ENCODE results near the gene IL11. TPM values are rescaled to one million over a fixed set of nuclear protein-coding genes. Genes with fewer than 3 reads are reported as not detected.

IL11 gene
- total and polyA plus RNA-seq, 7 donors: 0.06 TPM; not detected in 6

- peaks cover 22% of the 10 kb centered on the region for H3K4me1 ChIP-seq
- TF ChIP-seq CTCF (IDR thresholded peaks at IDR 0.05): no peak
- no peak overlapping the region for H3K27ac ChIP-seq
- H3K27me3 ChIP-seq (ENCODE audit: insufficient read depth in 3 of 3, low read length in 2 of 3): no peaks in the 10 kb centered on the region
- no peaks in the 10 kb centered on the region for H3K9me3 ChIP-seq
- no peak overlapping the region for H3K4me3 ChIP-seq
- peaks cover 8 to 59% of the 10 kb centered on the region in 2 donors for H3K36me3 ChIP-seq (ENCODE audit: insufficient read depth in 1 of 2, low read depth in 1 of 2)
- peak in 1 of 4 donors; percentile 9 for ATAC-seq
- DNase-seq: no peak
- WGBS, 3 donors: 77 to 81% (median 78%) methylated on average over 12 of the region's 12 CpGs
- intact Hi-C loops (cut with DNase I): no loop called here
These were observed 21.0 kb upstream of the IL11 start for GRCh38 chr19:55391191-55391670.

- peaks cover 22% of the 10 kb centered on the region for H3K4me1 ChIP-seq
- ATAC-seq: no peak
- peaks cover 8 to 59% of the 10 kb centered on the region in 2 donors for H3K36me3 ChIP-seq (ENCODE audit: insufficient read depth in 1 of 2, low read depth in 1 of 2)
- no peak overlapping the region for H3K4me3 ChIP-seq
- WGBS, 3 donors: 78 to 89% (median 80%) methylated on average over 7 of the region's 7 CpGs
- DNase-seq: no peak
- no peaks in the 10 kb centered on the region for H3K27me3 ChIP-seq (ENCODE audit: insufficient read depth in 3 of 3, low read length in 2 of 3)
- no peak for TF ChIP-seq CTCF (IDR thresholded peaks at IDR 0.05)
- H3K9me3 ChIP-seq: no peaks in the 10 kb centered on the region
- no peak overlapping the region for H3K27ac ChIP-seq
- intact Hi-C loops (cut with DNase I): no loop called here
These were observed 20.2 kb upstream of the IL11 start for GRCh38 chr19:55390461-55390880.

- Histone ChIP-seq H3K27ac (no peak overlapping the region), H3K4me1 (peaks cover 26% of the 10 kb centered on the region), H3K27me3 (ENCODE audit: insufficient read depth in 3 of 3, low read length in 2 of 3) (no peaks in the 10 kb centered on the region), H3K36me3 (ENCODE audit: insufficient read depth in 1 of 2, low read depth in 1 of 2) (peaks cover 8 to 59% of the 10 kb centered on the region in 2 donors), H3K9me3 (no peaks in the 10 kb centered on the region), H3K4me3 (no peak overlapping the region)
- WGBS, 3 donors: 79 to 82% (median 82%) methylated on average over 21 of the region's 21 CpGs
- intact Hi-C loops (cut with DNase I): loop anchor here (5.0 to 10.0 kb wide), 3 partner anchors 63 to 265 kb away; partner anchors contain the start of genes U2AF2 (in 1 of the 2) and ZNF784 (in 1 of the 2)
- ATAC-seq: no peak
- TF ChIP-seq CTCF (IDR thresholded peaks at IDR 0.05): no peak
- no peak for DNase-seq
These were observed 19.4 kb upstream of the IL11 start for GRCh38 chr19:55389386-55390317.

GRCh38 chr19:55387736-55388497, 17.7 kb upstream of the IL11 start:
- Histone ChIP-seq H3K4me1 (peaks cover 32% of the 10 kb centered on the region), H3K27ac (no peak overlapping the region), H3K9me3 (no peaks in the 10 kb centered on the region), H3K36me3 (ENCODE audit: insufficient read depth in 1 of 2, low read depth in 1 of 2) (peaks cover 8 to 59% of the 10 kb centered on the region in 2 donors), H3K4me3 (peak overlapping the region; percentile 81), H3K27me3 (ENCODE audit: insufficient read depth in 3 of 3, low read length in 2 of 3) (no peaks in the 10 kb centered on the region)
- DNase-seq (no peak), ATAC-seq (no peak)
- TF ChIP-seq CTCF (IDR thresholded peaks at IDR 0.05): no peak
- intact Hi-C loops (cut with DNase I): loop anchor here (5.0 to 10.0 kb wide), 3 partner anchors 64 to 267 kb away; partner anchors contain the start of genes U2AF2 (in 1 of the 2) and ZNF784 (in 1 of the 2)
- 83 to 90% (median 86%) methylated on average over 24 of the region's 24 CpGs for WGBS, 3 donors
